Caco-2 (cell line): ENCODE measurements around the gene SNX32. TPM values are rescaled to one million over a fixed set of nuclear protein-coding genes. Genes with fewer than 3 reads are reported as not detected.

Experiments used
- BruUV-seq: library from RNA; stranded (reverse); fragments of 400-500 nt; replicated peaks from 2 replicates; lab custom pipeline; 2021; lab: Mats Ljungman, UMichigan
- CTCF ChIA-PET: fragments of 300-600 bp; sonication (Branson Sonifier 250); formaldehyde crosslinking; loops from one replicate; lab custom pipeline; 2022; ENCODE audit warnings: antibody characterized with exemption; lab: Charles Lee
- POLR2A ChIA-PET: fragments of 300-600 bp; sonication (Branson Sonifier 250); formaldehyde crosslinking; loops from one replicate; lab custom pipeline; 2022; ENCODE audit warnings: antibody characterized with exemption; lab: Charles Lee
- DNase-seq, 2 experiments: peaks; one replicate each; pipeline versions ENCODE4 v3.0.0 to v3.0.0-alpha.2; 2020 to 2022
- H3K27me3 ChIP-seq: replicated peaks from 2 replicates; pipeline ENCODE4 v1.6.0; 2011; ENCODE audit warnings: low read length; ENCODE audit not compliant: control insufficient read depth, insufficient read depth
- H3K36me3 ChIP-seq: 2 replicates; pipeline ENCODE4 v1.5.1; 2011; ENCODE audit warnings: low read length; ENCODE audit not compliant: control insufficient read depth, insufficient read depth
- H3K4me1 ChIP-seq: fragments of 250-450 bp; sonication (Bioruptor Pico); 2 replicates; pipeline ENCODE4 v1.5.1; 2020; ENCODE audit warnings: mild to moderate bottlenecking
- H3K4me3 ChIP-seq: 2 replicates; pipeline ENCODE4 v1.5.1; 2011; ENCODE audit warnings: low read depth, mild to moderate bottlenecking, control low read depth, low read length
- H3K9me3 ChIP-seq: fragments of 250-450 bp; sonication (Bioruptor Pico); 2 replicates; pipeline ENCODE4 v1.5.1; 2020; ENCODE audit warnings: mild to moderate bottlenecking, moderate library complexity
- H3K27ac Mint-ChIP-seq: one replicate; pipeline ENCODE4 v1.8.0; 2022; ENCODE audit warnings: mixed read lengths; ENCODE audit not compliant: unreplicated experiment
- H3K27me3 Mint-ChIP-seq: one replicate; pipeline ENCODE4 v1.8.0; 2022; ENCODE audit warnings: mixed read lengths; ENCODE audit not compliant: insufficient read depth, unreplicated experiment
- H3K36me3 Mint-ChIP-seq: one replicate; pipeline ENCODE4 v1.8.0; 2022; ENCODE audit warnings: mild to moderate bottlenecking, mixed read lengths; ENCODE audit not compliant: insufficient read depth, unreplicated experiment
- H3K4me1 Mint-ChIP-seq: one replicate; pipeline ENCODE4 v1.8.0; 2022; ENCODE audit warnings: low read depth, mixed read lengths; ENCODE audit not compliant: unreplicated experiment
- H3K4me3 Mint-ChIP-seq: one replicate; pipeline ENCODE4 v1.8.0; 2022; ENCODE audit warnings: mild to moderate bottlenecking, moderate library complexity, mixed read lengths; ENCODE audit not compliant: unreplicated experiment
- H3K9me3 Mint-ChIP-seq: one replicate; pipeline ENCODE4 v1.8.0; 2022; ENCODE audit warnings: mixed read lengths; ENCODE audit not compliant: unreplicated experiment
- intact Hi-C: fragments of 100-400 bp; cut with micrococcal nuclease; formaldehyde crosslinking; loops from one replicate; pipeline ENCODE4 v1.10.0; 2022; ENCODE audit not compliant: unreplicated experiment
- total RNA-seq: library from RNA; stranded (reverse); gene quantifications from 2 replicates; pipeline ENCODE4 v1.2.3, GENCODE V29; 2022
- TF ChIP-seq, protein P1 (sequence below), 2 experiments: fragments of 200-600 bp in 1 of 2; IDR thresholded peaks; 1 replicate in 1 of 2; 2 replicates in 1 of 2; pipeline versions ENCODE4 v1.5.1 to v1.8.0; 2011 to 2022; ENCODE audit warnings: antibody characterized with exemption in 1 of 2, control low read depth in 1 of 2, inconsistent platforms in 1 of 2, low read depth in 1 of 2, low read length in 1 of 2, mild to moderate bottlenecking in 1 of 2, moderate library complexity in 1 of 2; ENCODE audit not compliant: insufficient read depth in 1 of 2, severe bottlenecking in 1 of 2, unreplicated experiment in 1 of 2

SNX32 gene
- total RNA-seq, 1 experiment from 2014 or later: not detected

DNA sequence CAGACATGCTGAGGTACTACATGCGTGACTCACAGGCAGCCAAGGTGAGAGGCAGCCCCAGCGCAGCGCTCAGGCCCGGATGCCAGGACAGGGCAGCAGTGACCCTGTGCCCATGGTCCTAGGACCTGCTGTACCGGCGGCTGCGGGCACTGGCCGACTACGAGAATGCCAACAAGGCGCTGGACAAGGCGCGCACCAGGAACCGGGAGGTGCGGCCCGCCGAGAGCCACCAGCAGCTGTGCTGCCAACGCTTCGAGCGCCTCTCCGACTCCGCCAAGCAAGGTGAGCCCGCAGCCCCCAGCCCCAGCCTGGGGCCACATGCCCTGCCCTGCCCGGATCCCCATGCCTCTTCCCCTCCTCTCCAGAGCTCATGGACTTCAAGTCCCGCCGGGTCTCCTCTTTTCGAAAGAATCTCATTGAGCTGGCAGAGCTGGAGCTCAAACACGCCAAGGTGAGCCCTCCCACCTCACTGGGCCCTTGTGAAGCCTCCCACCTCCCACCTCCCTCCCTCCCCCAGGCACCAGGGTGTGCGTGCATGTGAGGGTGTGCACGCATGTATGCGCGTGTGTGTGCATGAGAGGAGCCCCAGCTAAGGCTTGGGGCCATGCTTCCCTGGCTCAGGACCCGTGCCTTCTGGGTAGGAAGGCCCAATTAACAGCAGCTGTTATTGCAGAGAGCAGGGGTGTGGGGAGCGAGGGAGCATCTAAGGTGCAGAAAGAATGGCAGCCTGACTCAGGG is 18.9 kb downstream of the SNX32 start:
- ChIA-PET POLR2A (interaction anchor here (0.6 to 1.4 kb wide), 3 partner anchors 35 to 132 kb away, joined by 3 to 7 read pairs (median 3); partner anchors contain the start of genes FIBP and RNASEH2C), CTCF (interaction anchor here (0.8 to 1.5 kb wide), 4 partner anchors 7 to 36 kb away, joined by 3 to 8 read pairs (median 4); partner anchors contain the start of genes FIBP and MUS81)
- Mint-ChIP-seq H3K27ac (peak overlapping the region; percentile 65), H3K4me1 (peaks cover 39% of the 10 kb centered on the region), H3K36me3 (peaks cover 81% of the 10 kb centered on the region), H3K4me3 (no peak overlapping the region), H3K9me3 (no peaks in the 10 kb centered on the region), H3K27me3 (no peaks in the 10 kb centered on the region)
- no TSS peak for BruUV-seq
- Histone ChIP-seq H3K4me3 (no peak overlapping the region), H3K36me3 (peaks cover 12% of the 10 kb centered on the region; the same call in 1 of the 2 replicates), H3K9me3 (0 out of 2 replicates have a peak, but pooled peaks cover 3% of the 10 kb centered on the region), H3K4me1 (peaks cover 25% of the 10 kb centered on the region), H3K27me3 (no peaks in the 10 kb centered on the region)
- intact Hi-C loops: no loop called here
- peak in 1 of 2 experiments; percentile 46 for DNase-seq
- TF ChIP-seq, protein P1, sequence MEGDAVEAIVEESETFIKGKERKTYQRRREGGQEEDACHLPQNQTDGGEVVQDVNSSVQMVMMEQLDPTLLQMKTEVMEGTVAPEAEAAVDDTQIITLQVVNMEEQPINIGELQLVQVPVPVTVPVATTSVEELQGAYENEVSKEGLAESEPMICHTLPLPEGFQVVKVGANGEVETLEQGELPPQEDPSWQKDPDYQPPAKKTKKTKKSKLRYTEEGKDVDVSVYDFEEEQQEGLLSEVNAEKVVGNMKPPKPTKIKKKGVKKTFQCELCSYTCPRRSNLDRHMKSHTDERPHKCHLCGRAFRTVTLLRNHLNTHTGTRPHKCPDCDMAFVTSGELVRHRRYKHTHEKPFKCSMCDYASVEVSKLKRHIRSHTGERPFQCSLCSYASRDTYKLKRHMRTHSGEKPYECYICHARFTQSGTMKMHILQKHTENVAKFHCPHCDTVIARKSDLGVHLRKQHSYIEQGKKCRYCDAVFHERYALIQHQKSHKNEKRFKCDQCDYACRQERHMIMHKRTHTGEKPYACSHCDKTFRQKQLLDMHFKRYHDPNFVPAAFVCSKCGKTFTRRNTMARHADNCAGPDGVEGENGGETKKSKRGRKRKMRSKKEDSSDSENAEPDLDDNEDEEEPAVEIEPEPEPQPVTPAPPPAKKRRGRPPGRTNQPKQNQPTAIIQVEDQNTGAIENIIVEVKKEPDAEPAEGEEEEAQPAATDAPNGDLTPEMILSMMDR (IDR thresholded peaks at IDR 0.05; ENCODE audit: insufficient read depth in 1 of 2, low read depth in 1 of 2, low read length in 1 of 2, severe bottlenecking in 1 of 2, unreplicated experiment in 1 of 2): no peak

DNA sequence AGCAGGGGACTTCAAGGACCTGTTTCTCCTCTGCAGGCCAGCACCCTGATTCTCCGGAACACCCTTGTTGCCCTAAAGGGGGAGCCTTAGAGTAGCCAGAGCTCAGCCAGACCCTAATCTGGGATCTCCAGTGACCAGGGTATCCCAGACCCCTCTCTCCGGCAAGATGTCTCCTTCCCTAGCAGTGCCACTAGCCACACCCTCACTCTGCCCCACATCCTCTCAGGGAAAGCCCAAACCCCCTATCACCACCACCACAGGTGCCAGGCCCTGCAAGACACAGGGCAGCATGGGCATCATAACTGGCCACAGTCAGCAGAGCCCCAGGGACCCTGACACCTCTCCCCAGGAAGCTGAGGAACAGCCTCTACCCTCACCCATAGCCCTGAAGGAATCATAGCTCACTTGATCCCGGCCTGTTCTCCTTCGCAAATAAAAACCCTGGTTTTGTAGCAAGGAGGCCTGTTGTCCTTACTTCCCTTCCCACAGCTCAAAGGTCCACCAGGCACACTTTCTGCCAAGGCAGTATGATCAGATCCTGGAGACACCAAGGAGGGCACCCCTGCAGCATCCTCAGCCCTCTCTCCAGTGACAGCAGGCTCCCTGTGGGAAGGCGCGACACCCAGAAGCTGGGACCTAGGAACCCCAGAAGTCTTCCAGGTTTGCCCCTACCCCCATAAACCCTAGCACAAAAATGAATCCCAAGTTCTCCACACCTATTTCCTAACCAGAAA is 19.6 kb downstream of the SNX32 start:
- Histone ChIP-seq H3K9me3 (0 out of 2 replicates have a peak, but pooled peaks cover 3% of the 10 kb centered on the region), H3K4me1 (peaks cover 25% of the 10 kb centered on the region), H3K36me3 (peaks cover 12% of the 10 kb centered on the region; the same call in 1 of the 2 replicates), H3K4me3 (no peak overlapping the region), H3K27me3 (no peaks in the 10 kb centered on the region)
- intact Hi-C loops: no loop called here
- H3K4me1 Mint-ChIP-seq: peaks cover 39% of the 10 kb centered on the region
- H3K27ac Mint-ChIP-seq: peak overlapping the region; percentile 64
- CTCF ChIA-PET: interaction anchor here (0.6 to 1.4 kb wide), 5 partner anchors 26 to 136 kb away, joined by 3 to 9 read pairs (median 6); partner anchors contain the start of gene FIBP
- no peaks in the 10 kb centered on the region for H3K9me3 Mint-ChIP-seq
- TF ChIP-seq, protein P1 (IDR thresholded peaks at IDR 0.05; ENCODE audit: insufficient read depth in 1 of 2, low read depth in 1 of 2, low read length in 1 of 2, severe bottlenecking in 1 of 2, unreplicated experiment in 1 of 2): peak in 1 of 2 experiments; percentile 16
- peak overlapping the region; percentile 68 for H3K4me3 Mint-ChIP-seq
- POLR2A ChIA-PET: interaction anchor here (0.6 to 1.4 kb wide), 2 partner anchors 35 to 133 kb away, joined by 3 to 7 read pairs; partner anchors contain the start of genes FIBP and RNASEH2C
- H3K27me3 Mint-ChIP-seq: no peaks in the 10 kb centered on the region
- no TSS peak for BruUV-seq
- peaks cover 88% of the 10 kb centered on the region for H3K36me3 Mint-ChIP-seq
- no peak for DNase-seq

DNA sequence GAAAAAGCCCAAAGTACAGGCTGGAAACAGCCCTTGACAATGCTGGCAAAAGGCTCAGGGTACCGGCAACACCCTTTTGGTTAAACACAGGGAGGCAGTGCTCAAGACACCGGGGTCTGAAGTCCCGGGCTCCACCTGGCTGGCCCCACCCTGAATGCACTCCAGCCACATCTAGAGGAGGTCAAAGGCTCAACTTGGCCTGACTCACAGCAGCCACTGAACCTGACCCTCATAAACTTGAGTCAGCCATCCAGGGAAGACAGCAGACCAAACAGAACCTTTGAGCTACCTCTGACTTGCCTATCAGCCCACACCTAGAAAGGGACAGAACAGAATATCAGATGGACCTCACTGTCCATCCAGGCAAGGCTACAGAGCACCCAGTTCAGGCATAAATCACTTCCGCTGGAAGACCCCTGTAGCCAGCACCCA is 20.4 kb downstream of the SNX32 start:
- H3K27me3 Mint-ChIP-seq: no peaks in the 10 kb centered on the region

More for the DNA sequence above, 20.4 kb downstream of the SNX32 start:
- ChIA-PET CTCF (interaction anchor here (0.6 to 1.0 kb wide), 5 partner anchors 27 to 135 kb away, joined by 3 to 9 read pairs (median 7); partner anchors contain the start of gene FIBP), POLR2A (interaction anchor here (0.6 kb wide), 1 partner anchor 148 kb away, joined by 5 read pairs; the partner anchor contains the start of genes BANF1 and EIF1AD)
- Mint-ChIP-seq H3K9me3 (no peaks in the 10 kb centered on the region), H3K4me1 (peaks cover 39% of the 10 kb centered on the region), H3K27ac (peak overlapping the region; percentile 64), H3K4me3 (peak overlapping the region; percentile 68), H3K36me3 (peaks cover 92% of the 10 kb centered on the region)
- TF ChIP-seq, protein P1 (IDR thresholded peaks at IDR 0.05; ENCODE audit: insufficient read depth in 1 of 2, low read depth in 1 of 2, low read length in 1 of 2, severe bottlenecking in 1 of 2, unreplicated experiment in 1 of 2): no peak
- peaks cover 12% of the 10 kb centered on the region; the same call in 1 of the 2 replicates for H3K36me3 ChIP-seq
- no peaks in the 10 kb centered on the region for H3K27me3 ChIP-seq
- peak; percentile 61 to 73 for DNase-seq
- BruUV-seq: no TSS peak
- peaks cover 21% of the 10 kb centered on the region for H3K4me1 ChIP-seq
- 0 out of 2 replicates have a peak, but pooled peaks cover 3% of the 10 kb centered on the region for H3K9me3 ChIP-seq
- intact Hi-C loops: no loop called here
- H3K4me3 ChIP-seq: no peak overlapping the region
